Stimulated activated CD4-positive, alpha-beta T cell treated with anti-CD3 and anti-CD28 coated beads, Interleukin-1b, Interleukin-23, amount 100 ng/mL, for 1 hour (primary cell): Measurements from ENCODE around the gene DLGAP3.
"Not testable (repeated sequence)": the region's sequence is repeated elsewhere in the genome, so short reads cannot be mapped to it uniquely, and the experiment has no call there.

Experiments
- DNase-seq, 2 donors: peaks; one replicate each; pipeline ENCODE4 v3.0.0-alpha.2; 2020; ENCODE audit warnings: low read depth in 2 of 2

The DLGAP3 gene, protein sequence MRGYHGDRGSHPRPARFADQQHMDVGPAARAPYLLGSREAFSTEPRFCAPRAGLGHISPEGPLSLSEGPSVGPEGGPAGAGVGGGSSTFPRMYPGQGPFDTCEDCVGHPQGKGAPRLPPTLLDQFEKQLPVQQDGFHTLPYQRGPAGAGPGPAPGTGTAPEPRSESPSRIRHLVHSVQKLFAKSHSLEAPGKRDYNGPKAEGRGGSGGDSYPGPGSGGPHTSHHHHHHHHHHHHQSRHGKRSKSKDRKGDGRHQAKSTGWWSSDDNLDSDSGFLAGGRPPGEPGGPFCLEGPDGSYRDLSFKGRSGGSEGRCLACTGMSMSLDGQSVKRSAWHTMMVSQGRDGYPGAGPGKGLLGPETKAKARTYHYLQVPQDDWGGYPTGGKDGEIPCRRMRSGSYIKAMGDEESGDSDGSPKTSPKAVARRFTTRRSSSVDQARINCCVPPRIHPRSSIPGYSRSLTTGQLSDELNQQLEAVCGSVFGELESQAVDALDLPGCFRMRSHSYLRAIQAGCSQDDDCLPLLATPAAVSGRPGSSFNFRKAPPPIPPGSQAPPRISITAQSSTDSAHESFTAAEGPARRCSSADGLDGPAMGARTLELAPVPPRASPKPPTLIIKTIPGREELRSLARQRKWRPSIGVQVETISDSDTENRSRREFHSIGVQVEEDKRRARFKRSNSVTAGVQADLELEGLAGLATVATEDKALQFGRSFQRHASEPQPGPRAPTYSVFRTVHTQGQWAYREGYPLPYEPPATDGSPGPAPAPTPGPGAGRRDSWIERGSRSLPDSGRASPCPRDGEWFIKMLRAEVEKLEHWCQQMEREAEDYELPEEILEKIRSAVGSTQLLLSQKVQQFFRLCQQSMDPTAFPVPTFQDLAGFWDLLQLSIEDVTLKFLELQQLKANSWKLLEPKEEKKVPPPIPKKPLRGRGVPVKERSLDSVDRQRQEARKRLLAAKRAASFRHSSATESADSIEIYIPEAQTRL

GRCh38 chr1:34929497-34929852 lies at the start of gene DLGAP3:
Gene DLGAP3 (minus strand): TSS chr1:34929650. CDS start chr1:34905383, 24,267 bp downstream.
- no peak for DNase-seq

GRCh38 chr1:34978921-34979320 lies 49.5 kb upstream of the DLGAP3 start:
- DNase-seq, result no peak

- no peak for DNase-seq
Measured at GRCh38 chr1:34977858-34978257, 48.4 kb upstream of the DLGAP3 start.

DNA sequence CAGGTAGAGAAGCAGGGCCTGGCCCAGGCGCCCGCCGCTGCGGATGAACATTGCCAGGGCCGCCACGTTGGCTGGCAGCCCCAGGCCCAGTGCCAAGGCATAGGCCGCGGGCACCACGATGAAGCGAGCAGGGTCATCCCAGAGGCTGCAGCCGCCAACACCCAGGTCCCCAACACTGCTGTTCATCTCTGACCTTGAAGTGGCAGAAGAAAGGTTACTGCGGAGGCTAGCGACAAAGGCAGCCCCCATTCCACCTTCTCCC lies 47.7 kb upstream of the DLGAP3 start:
- DNase-seq, result no peak

DNA sequence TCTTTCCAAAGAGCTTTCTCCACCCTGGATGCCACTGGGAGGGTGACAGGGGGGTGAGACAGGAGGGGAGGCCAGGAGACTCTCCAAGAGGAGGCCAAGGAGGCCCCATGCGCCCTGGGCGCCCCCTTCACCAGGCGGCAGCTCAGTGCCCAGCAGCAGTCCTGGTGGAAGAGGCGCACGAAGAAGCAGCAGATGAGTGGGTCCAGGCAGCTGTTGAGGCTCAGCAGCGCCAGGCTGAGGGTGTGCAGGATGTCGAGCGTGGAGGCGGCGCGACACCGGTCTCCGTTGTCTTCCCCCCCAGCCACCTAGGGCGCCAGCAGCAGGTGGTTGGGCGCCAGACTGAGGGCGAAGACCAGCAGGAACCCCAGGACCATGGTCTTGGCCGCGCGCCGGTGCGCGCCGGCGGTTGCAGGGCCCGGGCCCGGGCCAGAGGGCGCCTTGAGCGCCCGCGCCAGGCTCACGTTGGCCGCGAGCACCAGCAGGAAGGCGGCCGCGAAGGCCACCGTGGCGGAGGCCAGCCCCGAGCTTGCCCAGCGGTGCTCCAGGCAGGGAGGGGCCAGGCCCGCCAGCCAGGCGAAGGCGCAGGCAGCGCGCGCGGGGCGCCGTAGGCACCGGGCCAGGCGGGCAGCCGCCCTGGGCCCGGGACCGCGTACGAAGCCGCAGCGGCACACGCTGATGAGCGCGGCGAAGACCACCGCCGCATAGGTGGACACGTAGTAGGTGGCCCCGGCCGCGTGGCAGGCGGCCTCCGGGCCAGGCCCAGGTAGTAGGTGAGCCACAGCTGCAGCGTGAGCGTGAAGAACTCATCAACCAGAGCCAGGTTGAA lies 47.1 kb upstream of the DLGAP3 start:
- no peak for DNase-seq

DNA sequence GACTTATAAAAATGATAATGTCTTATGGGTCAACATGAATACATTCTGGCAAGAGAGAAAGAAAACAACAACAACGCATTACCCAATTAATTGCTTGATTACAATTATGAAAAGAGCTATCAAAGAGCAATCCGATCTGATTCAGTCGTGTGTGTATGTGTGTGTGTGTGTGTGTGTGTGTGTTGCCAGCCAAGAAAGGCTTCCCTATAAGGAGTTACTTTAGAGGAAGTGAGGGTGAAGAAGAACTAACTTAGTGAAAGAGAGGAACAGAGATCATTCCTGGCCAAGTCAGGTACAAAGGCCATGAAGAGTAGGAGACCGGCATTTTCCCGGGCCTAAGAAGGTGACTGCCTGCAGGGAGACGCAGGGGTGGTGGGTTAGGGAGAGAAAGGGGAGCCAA lies 46.3 kb upstream of the DLGAP3 start:
- DNase-seq, result no peak

GRCh38 chr1:34975338-34975737 lies 45.9 kb upstream of the DLGAP3 start:
- no peak for DNase-seq

DNA sequence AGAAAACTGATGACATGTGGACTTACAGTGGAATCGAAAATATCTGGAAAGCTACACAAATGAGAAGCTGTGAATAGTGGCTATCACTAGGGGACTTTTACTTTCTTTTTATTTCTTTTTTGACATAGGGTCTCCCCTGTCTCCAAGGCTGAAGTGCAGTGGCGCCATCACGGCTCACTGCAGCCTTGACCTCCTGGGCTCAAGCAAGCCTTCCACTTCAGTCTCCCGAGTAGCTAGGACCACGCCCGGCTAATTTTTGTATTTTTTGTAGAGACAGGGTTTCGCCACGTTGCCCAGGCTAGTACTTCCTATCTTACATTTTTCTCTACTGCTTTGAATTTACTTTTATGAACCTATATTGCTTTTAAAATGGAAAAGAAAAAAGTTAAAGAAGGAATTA lies 45.2 kb upstream of the DLGAP3 start:
- no peak for DNase-seq

- DNase-seq, result no peak
Measured at GRCh38 chr1:34973326-34973725, 43.9 kb upstream of the DLGAP3 start.

GRCh38 chr1:34970829-34971228 lies 41.4 kb upstream of the DLGAP3 start:
- no peak for DNase-seq

DNA sequence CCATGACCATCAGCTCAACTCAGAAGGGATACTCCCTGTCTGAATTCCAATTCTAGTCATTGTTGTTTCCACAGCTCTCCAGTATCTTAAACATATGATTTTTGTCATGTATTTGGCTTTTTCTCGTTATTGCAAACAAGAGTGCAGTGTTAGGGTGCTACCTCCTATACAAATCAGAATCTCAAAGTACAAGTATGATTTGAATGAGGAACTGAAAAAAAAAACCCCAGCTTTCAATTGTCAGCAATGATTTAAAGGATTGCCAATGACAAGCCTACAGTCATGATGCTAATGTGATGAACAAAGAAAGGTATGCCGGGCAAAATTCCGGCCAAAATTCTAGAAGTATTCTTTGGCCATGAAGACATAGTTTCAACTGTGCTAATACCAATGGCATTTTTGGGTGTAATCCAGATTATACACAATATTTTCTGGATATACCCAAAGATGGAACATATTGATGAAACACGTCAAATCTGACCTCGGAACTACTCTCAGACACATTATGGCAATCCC lies 40.8 kb upstream of the DLGAP3 start:
- no peak for DNase-seq

GRCh38 chr1:34968297-34968696 lies 38.8 kb upstream of the DLGAP3 start:
- DNase-seq, result not testable (repeated sequence)

- DNase-seq, result not testable (repeated sequence)
Measured at GRCh38 chr1:34967672-34968071, 38.2 kb upstream of the DLGAP3 start.

GRCh38 chr1:34965597-34965996 lies 36.1 kb upstream of the DLGAP3 start:
- DNase-seq, result no peak

DNA sequence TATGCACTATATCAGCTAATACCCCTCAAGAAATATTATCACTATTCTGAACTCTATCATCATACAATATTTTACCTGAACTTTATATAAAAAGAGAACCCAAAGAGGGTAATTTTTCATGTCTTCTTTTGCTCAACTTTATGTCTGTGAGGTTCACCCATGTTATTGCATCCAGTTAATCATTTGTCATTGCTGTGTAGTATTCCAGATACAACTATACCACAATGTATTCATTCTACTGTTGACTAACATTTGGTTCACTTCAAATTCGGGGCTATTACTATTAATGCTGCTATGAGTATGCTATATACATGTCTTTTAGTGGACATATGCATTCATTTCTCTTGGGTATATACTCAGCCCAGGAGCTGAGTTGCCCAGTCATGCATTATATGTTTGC lies 21.0 kb upstream of the DLGAP3 start:
- no peak for DNase-seq

- DNase-seq, result not testable (repeated sequence)
Measured at GRCh38 chr1:34948739-34949138, 19.3 kb upstream of the DLGAP3 start.

DNA sequence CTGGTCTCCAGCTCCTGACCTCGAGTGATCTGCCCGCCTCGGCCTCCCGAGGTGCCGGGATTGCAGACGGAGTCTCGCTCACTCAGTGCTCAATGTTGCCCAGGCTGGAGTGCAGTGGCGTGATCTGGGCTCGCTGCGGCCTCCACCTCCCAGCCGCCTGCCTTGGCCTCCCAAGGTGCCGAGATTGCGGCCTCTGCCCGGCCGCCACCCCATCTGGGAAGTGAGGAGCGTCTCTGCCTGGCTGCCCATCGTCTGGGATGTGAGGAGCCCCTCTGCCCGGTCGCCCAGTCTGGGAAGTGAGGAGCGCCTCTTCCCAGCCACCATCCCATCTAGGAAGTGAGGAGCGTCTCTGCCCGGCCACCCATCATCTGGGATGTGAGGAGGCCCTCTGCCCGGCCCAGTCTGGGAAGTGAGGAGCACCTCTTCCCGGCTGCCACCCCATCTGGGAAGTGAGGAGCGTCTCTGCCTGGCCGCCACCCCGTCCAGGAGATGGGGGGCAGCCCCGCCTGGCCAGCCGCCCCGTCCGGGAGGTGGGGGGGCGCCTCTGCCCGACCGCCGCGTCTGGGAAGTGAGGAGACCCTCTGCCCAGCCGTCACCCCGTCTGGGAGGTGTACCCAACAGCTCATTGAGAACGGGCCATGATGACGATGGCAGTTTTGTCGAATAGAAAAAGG lies 18.3 kb upstream of the DLGAP3 start:
- not testable (repeated sequence) for DNase-seq

DNA sequence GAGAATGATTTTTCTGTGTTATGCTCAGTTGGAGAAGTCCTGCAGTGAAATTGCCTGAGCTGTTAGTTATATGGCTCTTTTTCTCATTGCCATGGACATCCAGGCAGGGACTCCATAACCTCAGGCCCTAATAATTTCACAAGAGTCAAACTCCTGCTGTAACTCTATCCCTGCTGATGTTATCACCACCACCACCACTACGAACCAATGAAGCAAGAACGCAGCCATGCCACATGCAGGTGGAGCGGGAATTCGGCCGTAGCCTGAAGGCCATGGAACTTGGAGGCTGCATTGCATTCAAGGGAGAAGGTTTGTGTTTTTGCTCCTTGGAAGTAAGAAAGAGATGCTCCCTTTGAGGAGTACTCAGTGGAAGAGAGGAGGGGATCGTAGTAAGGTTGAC lies 16.8 kb upstream of the DLGAP3 start:
- no peak for DNase-seq

- not testable (repeated sequence) for DNase-seq
Measured at GRCh38 chr1:34941798-34942197, 12.3 kb upstream of the DLGAP3 start.

- no peak for DNase-seq
Measured at GRCh38 chr1:34930702-34931071, 1.2 kb upstream of the DLGAP3 start.
